Prostate gland (tissue), 2 donors: ENCODE results near the gene ANKRD23. TPM values are rescaled to one million over a fixed set of nuclear protein-coding genes. Genes with fewer than 3 reads are reported as not detected.

Source experiments
- DNase-seq: peaks from one replicate; pipeline ENCODE4 v3.0.0-alpha.2; 2019; ENCODE audit warnings: low spot score
- H3K27ac ChIP-seq, 2 donors: fragments of 200-600 bp; sonication (generic); 2 replicates each; pipeline ENCODE4 v1.5.1; 2017 to 2019
- H3K27me3 ChIP-seq: fragments of 200-600 bp; sonication (generic); replicated peaks from 2 replicates; pipeline ENCODE4 v1.5.1; 2019; ENCODE audit not compliant: insufficient read depth
- H3K36me3 ChIP-seq, 2 donors: fragments of 200-600 bp; sonication (generic); 1 replicate in 1 of 2; 2 replicates in 1 of 2; pipeline versions ENCODE4 v1.5.1 to v1.8.1; 2017 to 2019
- H3K4me1 ChIP-seq: fragments of 200-600 bp; sonication (generic); replicated peaks from 2 replicates; pipeline ENCODE4 v1.5.1; 2019
- H3K4me3 ChIP-seq, 2 donors: fragments of 200-600 bp; sonication (generic); 2 replicates each; pipeline ENCODE4 v1.5.1; 2017 to 2019
- H3K9me3 ChIP-seq: fragments of 200-600 bp; sonication (generic); 2 replicates; pipeline ENCODE4 v1.5.1; 2017
- POLR2A ChIP-seq: fragments of 450-650 bp; IDR thresholded peaks from one replicate; pipeline ENCODE4 v1.6.1; 2016; ENCODE audit warnings: antibody characterized with exemption, mild to moderate bottlenecking
- POLR2AphosphoS5 ChIP-seq: sonication (generic); formaldehyde crosslinking; IDR thresholded peaks from one replicate; pipeline ENCODE4 v1.6.1; 2017; ENCODE audit warnings: antibody characterized with exemption
- WGBS: methylation state at CpG from one replicate; pipeline ENCODE4 v1.1.5; 2018; 5-methylcytosine and 5-hydroxymethylcytosine counted together
- intact Hi-C: fragments of 100-400 bp; cut with DNase I; formaldehyde crosslinking; loops from one replicate; pipeline ENCODE4 v1.14.2; 2022
- total RNA-seq, 2 donors: library from RNA; depleted of rRNA; stranded (reverse); fragments of >200 nt; gene quantifications; one replicate each; pipeline ENCODE4 v1.1.0, GENCODE V29; 2016
- TF ChIP-seq, protein P1 (sequence below), 4 experiments: fragments of 200-600 bp in 2 of 4; fragments of 450-650 bp in 2 of 4; sonication (generic) in 2 of 4; IDR thresholded peaks; 1 replicate in 3 of 4; 2 replicates in 1 of 4; pipeline ENCODE4 v1.5.1; 2016 to 2019; ENCODE audit warnings: antibody characterized with exemption in 4 of 4, mild to moderate bottlenecking in 2 of 4, moderate library complexity in 2 of 4

Gene ANKRD23
- total RNA-seq, 2 donors from 2014 or later, result 11.4 to 15.2 TPM

DNA sequence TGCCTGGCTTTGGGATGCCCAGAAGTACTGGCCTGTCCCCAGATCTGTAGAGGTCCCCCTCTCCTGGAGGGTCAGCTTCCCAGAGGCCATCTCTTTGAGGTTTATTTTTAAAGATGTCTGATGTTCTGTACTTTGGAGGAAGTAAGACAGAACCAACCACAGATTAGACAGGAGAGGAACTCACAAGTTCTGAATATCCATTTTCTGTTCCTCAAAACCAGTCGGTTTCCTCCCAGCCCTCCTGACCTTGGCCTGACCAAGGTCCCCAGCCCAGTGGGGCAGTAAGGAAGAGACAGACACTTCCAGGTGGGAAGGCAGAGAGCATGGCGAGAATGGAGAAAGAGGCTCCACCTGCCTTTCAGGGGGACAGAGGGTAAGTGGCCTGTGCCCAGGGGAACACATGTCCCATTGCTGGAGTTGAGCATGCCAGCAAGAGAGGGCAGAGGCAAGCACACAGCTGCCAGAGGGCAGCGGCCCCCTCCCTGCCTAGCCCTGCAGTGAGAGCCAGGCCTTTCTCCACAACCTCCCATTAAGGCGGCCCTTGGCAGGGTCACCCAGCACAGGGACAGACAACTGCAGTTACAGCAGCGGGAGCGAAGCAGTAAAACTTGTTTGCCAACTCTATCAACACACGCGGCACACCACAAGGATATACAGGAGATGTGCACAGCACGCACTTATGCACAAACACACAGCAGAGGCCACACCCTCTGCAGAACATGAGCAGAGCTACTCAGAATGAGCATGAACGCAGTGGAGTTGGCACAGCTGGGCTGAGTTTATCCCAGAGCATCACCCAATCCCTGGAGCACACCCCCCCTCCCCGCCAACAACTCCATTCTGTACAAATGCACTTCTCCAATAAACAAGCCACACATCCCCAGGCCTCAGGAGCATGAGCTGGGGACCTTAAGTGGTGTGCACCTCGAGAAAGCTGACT lies 44.5 kb upstream of the ANKRD23 start:
- TF ChIP-seq, protein P1, sequence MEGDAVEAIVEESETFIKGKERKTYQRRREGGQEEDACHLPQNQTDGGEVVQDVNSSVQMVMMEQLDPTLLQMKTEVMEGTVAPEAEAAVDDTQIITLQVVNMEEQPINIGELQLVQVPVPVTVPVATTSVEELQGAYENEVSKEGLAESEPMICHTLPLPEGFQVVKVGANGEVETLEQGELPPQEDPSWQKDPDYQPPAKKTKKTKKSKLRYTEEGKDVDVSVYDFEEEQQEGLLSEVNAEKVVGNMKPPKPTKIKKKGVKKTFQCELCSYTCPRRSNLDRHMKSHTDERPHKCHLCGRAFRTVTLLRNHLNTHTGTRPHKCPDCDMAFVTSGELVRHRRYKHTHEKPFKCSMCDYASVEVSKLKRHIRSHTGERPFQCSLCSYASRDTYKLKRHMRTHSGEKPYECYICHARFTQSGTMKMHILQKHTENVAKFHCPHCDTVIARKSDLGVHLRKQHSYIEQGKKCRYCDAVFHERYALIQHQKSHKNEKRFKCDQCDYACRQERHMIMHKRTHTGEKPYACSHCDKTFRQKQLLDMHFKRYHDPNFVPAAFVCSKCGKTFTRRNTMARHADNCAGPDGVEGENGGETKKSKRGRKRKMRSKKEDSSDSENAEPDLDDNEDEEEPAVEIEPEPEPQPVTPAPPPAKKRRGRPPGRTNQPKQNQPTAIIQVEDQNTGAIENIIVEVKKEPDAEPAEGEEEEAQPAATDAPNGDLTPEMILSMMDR (IDR thresholded peaks at IDR 0.05), result no peak
- TF ChIP-seq POLR2AphosphoS5 (peak; percentile 98), POLR2A (no peak)
- intact Hi-C loops, result no loop called here
- peaks cover 19% of the 10 kb centered on the region for H3K4me1 ChIP-seq

DNA sequence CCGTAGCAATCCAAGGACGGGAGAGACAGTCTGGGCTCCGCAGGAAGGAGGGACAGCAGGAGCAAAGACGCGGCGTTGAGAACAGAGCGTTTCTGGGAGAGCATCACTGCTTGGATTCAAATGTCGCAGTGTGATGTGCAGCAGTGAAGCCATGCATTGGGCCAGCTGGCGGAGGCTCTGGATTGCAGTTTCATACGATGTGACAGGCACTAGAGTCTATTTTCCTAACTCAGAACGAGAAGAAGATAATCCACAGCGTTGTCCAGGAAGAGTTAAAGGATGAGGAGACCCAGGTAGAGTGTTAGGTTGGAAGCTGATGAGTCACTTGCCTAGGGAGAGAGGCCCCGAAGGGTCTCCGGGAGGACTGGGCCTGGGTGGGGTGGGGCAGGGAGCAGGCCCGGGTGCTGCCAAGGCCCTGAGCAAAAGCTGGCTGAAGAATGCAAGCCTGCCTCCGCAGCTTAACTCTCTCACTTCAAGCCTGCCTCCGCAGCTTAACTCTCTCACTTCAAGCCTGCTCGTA lies 43.7 kb upstream of the ANKRD23 start:
- H3K27ac ChIP-seq, result peak overlapping the region; percentile 76 to 86
- 29% methylated on average over 18 of the region's 18 CpGs for WGBS

More for the DNA sequence above, 44.5 kb upstream of the ANKRD23 start:
- DNase-seq, result peak; percentile 95
- Histone ChIP-seq H3K9me3 (no peaks in the 10 kb centered on the region), H3K36me3 (no peaks in the 10 kb centered on the region), H3K27ac (peak overlapping the region; percentile 76 to 86), H3K27me3 (no peaks in the 10 kb centered on the region), H3K4me3 (no peak overlapping the region)
- WGBS, result 23% methylated on average over 11 of the region's 12 CpGs

DNA sequence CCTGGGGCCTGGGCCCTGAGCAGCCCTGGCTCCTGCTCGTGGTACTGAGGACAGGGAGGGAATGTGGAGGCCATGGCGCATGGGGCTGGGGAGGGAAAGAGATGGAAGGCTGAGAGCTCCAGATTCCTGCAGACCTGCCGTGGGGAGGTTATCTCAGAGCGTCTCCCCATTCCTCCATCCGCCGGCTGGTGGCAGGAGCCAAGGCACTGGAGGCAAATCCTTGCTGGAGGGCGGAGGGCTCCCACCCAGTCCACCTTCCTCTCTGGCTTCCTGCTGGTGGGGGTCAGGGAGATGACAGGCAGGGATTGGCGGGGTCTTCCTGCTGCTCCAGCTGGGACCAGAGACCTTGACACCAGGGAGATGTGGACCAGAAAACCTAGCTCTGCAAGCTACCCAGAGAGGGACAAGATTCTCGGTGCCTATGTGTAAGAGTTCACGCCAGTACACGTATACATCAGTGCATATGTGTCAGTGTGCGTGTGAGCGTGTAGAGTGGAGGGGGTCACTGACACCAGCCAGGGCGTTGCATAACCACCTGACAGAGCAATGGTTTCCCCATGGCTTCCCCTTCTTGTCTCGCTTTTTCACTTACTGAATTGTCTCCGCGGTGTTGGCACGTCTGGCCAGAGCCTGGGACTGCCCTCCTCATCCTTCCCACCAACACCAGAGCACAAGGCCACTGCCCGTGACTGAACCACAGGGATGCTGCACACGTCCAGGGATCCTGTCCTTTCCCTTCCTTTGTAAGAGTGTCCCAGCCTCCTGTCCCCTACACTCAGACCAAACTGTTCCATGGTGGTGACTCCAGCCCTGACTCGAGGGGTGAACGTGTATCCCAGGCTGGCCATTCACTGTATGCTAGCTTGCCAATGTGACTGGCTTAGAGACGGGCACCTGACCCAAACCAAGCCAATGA lies 41.9 kb upstream of the ANKRD23 start:
- intact Hi-C loops, result no loop called here
- Histone ChIP-seq H3K4me1 (peaks cover 19% of the 10 kb centered on the region), H3K4me3 (no peak overlapping the region), H3K9me3 (no peaks in the 10 kb centered on the region), H3K27ac (no peak overlapping the region), H3K27me3 (no peaks in the 10 kb centered on the region), H3K36me3 (no peaks in the 10 kb centered on the region)
- WGBS, result 92% methylated on average over 23 of the region's 23 CpGs
- TF ChIP-seq POLR2AphosphoS5 (no peak), POLR2A (no peak)
- TF ChIP-seq, protein P1 (IDR thresholded peaks at IDR 0.05), result no peak
- DNase-seq, result no peak

More for the DNA sequence above, 43.7 kb upstream of the ANKRD23 start:
- DNase-seq, result peak; percentile 23
- Histone ChIP-seq H3K9me3 (no peaks in the 10 kb centered on the region), H3K4me1 (peaks cover 19% of the 10 kb centered on the region), H3K27me3 (no peaks in the 10 kb centered on the region), H3K4me3 (no peak overlapping the region), H3K36me3 (no peaks in the 10 kb centered on the region)
- intact Hi-C loops, result no loop called here
- TF ChIP-seq POLR2A (no peak), POLR2AphosphoS5 (no peak)
- TF ChIP-seq, protein P1 (IDR thresholded peaks at IDR 0.05), result no peak

DNA sequence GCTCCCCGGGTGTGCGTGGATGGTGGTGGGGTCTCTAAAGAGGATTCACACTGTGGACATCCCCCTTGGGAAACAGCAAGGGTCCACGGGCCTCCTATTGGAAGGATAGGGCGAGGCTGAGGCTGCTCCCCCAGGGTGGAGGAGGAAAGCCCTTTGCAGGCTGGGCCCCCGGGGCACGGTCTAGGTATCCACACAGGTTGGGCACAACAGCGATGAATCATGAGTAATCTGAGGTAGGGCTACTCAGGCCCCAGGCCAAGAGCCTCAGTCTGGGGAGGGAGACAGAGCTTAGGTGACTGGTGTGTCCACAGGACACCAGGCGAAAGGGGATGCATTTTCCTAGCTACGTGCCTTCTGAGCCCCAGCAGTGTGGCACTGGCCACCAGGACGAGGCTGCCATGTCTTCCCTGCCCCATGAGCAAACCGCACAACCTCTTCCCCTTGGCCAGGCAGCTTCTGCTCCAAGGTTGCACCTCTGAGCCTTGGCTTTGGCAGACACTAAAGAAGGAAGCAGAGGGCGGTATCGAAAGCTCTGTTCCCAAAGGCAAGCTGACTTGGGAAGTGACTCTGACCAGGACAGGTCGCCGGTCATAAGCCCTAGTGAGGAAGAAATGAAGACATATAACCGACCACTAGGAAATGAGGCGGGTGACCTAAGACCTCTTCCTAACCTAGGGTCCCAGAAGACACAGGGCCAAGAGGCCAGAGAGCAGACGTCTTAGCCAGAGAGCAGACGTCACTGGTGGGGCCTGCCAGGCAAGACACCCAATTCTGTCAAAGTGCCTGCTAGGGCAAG lies 40.7 kb upstream of the ANKRD23 start:
- H3K4me1 ChIP-seq, result peaks cover 19% of the 10 kb centered on the region
- no peak for DNase-seq
- WGBS, result 86% methylated on average over 19 of the region's 19 CpGs
- H3K36me3 ChIP-seq, result no peaks in the 10 kb centered on the region
- no peak overlapping the region for H3K27ac ChIP-seq
- intact Hi-C loops, result no loop called here
- TF ChIP-seq, protein P1 (IDR thresholded peaks at IDR 0.05), result no peak
- TF ChIP-seq POLR2A (no peak), POLR2AphosphoS5 (no peak)
- H3K4me3 ChIP-seq, result no peak overlapping the region
- no peaks in the 10 kb centered on the region for H3K9me3 ChIP-seq
- no peaks in the 10 kb centered on the region for H3K27me3 ChIP-seq
